ENCODE measurements around the gene BAMBI.

Gene BAMBI

DNA sequence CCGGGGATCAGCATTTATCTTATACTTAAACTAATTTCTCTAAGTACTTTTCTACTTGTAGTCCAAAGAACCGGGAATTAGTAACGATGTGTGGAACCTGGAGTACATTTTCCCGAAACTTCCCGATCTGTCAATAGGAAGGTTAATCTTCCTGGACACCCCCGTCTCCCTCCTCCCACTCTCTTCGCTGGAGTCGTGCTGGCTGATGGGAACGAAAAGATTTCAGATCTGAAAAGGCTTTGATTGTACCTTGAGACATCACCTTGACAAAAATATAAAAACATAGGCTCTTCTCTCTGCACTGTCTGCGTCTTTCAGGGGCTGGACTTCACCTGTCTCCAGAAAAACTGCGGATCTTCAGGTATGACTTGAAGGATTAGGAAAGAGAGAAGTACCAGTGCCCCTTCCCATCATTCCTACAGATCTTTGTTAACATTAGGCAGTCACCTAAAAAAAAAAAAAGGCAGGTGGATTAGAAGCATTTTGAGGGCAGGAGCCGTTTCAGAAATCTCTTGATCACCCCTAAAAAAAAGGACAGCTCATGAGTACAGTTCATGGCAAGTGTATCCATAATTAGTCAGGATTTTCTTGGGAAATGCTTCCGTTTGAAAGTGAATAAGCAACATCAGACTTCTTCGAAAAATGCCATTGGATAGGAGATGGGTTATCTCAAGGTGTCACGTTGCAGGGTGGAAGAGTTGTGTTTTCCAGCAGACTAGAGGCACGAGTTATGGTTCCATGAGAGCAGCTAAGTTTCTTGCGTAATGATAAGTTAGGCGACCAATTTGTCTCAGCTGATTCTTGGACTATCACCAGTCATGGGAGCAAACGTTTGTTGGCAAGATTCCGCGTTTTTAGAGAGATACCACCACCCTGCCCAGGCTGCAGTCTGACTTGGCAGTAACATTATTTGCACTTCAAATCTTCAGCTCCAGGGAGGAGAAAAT, 7.8 kb upstream of the BAMBI start:
- Histone ChIP-seq H3K27me3 (ENCODE audit: insufficient read depth, low read depth, severe bottlenecking) (peaks cover 4% of the 10 kb centered on the region), H3K9me3 (ENCODE audit: severe bottlenecking) (no peaks in the 10 kb centered on the region), H3K36me3 (no peaks in the 10 kb centered on the region), H3K4me3 (ENCODE audit: low read depth, low read length) (peak overlapping the region; percentile 48), H3K27ac (no peak overlapping the region)
- TF ChIP-seq, protein P1, sequence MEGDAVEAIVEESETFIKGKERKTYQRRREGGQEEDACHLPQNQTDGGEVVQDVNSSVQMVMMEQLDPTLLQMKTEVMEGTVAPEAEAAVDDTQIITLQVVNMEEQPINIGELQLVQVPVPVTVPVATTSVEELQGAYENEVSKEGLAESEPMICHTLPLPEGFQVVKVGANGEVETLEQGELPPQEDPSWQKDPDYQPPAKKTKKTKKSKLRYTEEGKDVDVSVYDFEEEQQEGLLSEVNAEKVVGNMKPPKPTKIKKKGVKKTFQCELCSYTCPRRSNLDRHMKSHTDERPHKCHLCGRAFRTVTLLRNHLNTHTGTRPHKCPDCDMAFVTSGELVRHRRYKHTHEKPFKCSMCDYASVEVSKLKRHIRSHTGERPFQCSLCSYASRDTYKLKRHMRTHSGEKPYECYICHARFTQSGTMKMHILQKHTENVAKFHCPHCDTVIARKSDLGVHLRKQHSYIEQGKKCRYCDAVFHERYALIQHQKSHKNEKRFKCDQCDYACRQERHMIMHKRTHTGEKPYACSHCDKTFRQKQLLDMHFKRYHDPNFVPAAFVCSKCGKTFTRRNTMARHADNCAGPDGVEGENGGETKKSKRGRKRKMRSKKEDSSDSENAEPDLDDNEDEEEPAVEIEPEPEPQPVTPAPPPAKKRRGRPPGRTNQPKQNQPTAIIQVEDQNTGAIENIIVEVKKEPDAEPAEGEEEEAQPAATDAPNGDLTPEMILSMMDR (IDR thresholded peaks at IDR 0.05; ENCODE audit: low read depth, low read length): no peak
- DNase-seq: no peak

DNA sequence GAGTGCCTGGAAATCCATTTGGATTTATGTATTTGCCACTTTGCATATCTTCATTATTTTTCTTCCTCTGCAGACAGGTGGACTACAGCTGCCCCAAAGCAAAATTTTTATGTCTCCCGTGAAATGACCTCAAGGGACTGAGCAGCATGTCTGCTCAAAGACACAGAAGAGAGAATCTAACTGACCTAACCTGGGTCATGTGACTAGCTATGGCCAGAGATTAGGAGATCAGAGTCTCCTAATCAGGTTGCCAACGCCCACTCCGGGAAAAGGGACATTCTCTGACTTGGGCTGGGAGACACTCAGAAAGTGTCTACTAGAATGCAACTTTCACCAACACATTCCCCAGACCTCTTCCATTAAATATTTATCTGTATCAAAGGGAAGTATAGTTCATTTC, 2.5 kb upstream of the BAMBI start:
- H3K27me3 ChIP-seq (ENCODE audit: insufficient read depth, low read depth, severe bottlenecking): no peaks in the 10 kb centered on the region
- H3K4me3 ChIP-seq (ENCODE audit: low read depth, low read length): no peak overlapping the region
- TF ChIP-seq, protein P1 (IDR thresholded peaks at IDR 0.05; ENCODE audit: low read depth, low read length): no peak
- peak; percentile 11 for DNase-seq
- H3K9me3 ChIP-seq (ENCODE audit: severe bottlenecking): no peaks in the 10 kb centered on the region
- no peaks in the 10 kb centered on the region for H3K36me3 ChIP-seq
- H3K27ac ChIP-seq: no peak overlapping the region

DNA sequence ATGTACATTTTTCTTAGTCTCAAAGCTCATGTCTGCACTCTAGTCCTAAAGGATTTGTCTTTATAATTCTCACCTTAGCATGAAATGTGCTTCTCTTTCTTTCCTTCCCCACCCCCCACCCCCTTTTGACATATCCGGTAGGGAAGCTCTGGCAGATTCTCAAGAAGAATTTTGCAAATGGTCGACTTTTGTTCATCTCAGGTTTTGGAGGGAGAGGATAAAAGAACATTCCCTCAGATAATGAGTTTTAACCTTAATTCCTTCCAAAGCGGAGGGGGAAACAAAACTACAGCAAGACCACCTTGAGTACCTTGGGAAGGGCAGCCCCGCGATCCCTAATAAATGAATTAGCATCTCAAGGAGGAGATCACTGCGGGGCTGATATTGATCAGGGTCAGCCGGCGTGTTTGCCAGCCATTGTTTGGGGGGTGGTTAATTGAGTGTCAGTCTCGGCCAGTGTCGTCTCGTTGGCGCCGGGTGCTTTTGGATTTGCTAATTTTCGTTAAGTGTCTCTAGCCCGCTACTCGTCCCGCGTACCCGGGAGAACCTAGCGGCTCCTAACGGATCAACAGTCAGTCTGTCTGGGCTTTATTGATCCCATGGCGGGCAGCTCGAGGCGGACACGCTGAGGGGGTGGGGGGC, 874 bp upstream of the BAMBI start:
- H3K9me3 ChIP-seq (ENCODE audit: severe bottlenecking): no peaks in the 10 kb centered on the region
- no peaks in the 10 kb centered on the region for H3K36me3 ChIP-seq
- peak overlapping the region; percentile 59 for H3K4me3 ChIP-seq (ENCODE audit: low read depth, low read length)
- TF ChIP-seq, protein P1 (IDR thresholded peaks at IDR 0.05; ENCODE audit: low read depth, low read length): no peak
- H3K27ac ChIP-seq: peak overlapping the region; percentile 76
- H3K27me3 ChIP-seq (ENCODE audit: insufficient read depth, low read depth, severe bottlenecking): no peaks in the 10 kb centered on the region
- peak; percentile 43 for DNase-seq

DNA sequence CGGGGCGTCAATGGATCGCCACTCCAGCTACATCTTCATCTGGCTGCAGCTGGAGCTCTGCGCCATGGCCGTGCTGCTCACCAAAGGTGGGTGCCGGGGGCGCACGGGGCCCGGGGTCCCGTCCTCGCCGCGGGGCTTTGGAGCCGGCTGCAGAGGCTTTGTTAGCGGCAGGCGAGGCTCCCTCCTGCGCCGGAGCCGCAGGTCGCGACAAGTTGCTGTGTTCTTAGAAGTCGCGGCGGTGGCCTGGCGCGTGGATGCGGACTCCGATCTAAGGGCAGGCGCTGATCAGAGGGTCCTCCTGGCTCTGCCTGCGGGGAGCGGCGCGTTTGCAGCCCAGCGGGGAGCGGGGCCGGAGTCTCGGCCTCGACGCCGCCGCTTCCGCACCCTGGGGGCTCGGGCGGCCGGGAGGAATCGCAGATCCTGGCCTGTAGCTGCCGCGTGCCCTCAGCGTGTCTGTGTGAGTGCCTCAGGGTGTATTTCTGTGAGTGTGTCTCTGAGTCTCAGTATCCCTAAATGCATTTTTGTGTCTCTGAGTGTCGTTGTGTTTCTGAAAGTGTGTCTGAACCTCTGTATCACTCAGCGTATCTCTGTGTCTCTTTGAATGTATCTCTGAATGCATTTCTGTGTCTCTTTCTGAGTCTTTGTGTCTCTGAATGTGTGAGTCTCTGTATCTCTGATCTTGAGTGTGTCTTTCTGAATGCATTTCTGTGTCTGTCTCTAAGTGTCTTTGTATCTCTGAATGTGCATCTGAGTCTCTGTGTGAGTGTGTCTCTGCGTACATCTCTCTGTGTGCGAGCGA, 766 bp downstream of the BAMBI start:
- Histone ChIP-seq H3K36me3 (no peaks in the 10 kb centered on the region), H3K4me3 (ENCODE audit: low read depth, low read length) (peak overlapping the region; percentile 60), H3K27ac (no peak overlapping the region), H3K9me3 (ENCODE audit: severe bottlenecking) (no peaks in the 10 kb centered on the region), H3K27me3 (ENCODE audit: insufficient read depth, low read depth, severe bottlenecking) (no peaks in the 10 kb centered on the region)
- TF ChIP-seq, protein P1 (IDR thresholded peaks at IDR 0.05; ENCODE audit: low read depth, low read length): no peak
- peak; percentile 9 for DNase-seq

DNA sequence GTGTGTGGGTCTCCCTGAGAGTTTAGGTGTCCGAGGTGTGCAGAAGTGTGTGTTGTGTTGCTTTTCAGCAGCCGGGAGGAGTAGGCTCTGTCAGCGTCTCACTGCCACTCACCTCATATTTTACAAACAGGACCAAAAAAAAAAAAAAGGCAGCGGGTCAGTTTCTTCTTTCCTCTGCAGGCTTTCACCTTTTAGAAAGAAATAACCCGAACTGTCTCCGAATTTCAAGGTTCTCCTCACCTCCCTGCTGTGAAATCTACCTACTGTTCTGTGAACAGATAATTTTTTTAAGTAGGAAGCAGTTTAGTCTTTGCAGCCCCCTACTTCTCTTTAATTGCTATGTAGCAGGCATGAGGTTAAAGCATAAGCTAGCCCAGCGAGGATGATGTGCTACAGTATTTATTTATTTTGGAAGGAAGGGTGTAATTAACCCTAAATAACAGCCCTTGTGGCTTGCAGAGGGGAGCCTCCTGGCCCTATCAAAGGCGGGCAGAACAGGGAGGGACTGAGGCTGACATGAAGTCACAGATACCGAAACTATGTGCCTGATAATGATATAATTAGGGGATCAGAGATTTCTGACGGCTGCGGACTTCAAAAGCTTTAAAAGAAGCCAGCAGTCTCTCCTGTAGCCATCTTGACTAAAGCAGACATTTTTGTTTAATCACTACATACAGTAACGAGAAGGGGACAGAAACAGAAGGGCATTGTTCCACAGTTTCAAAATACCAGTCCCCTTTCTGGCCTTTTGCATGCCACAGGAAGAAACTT, 1.6 kb downstream of the BAMBI start:
- TF ChIP-seq, protein P1 (IDR thresholded peaks at IDR 0.05; ENCODE audit: low read depth, low read length): no peak
- no peak overlapping the region for H3K27ac ChIP-seq
- H3K4me3 ChIP-seq (ENCODE audit: low read depth, low read length): peak overlapping the region; percentile 60
- no peak for DNase-seq
- no peaks in the 10 kb centered on the region for H3K27me3 ChIP-seq (ENCODE audit: insufficient read depth, low read depth, severe bottlenecking)
- no peaks in the 10 kb centered on the region for H3K36me3 ChIP-seq
- no peaks in the 10 kb centered on the region for H3K9me3 ChIP-seq (ENCODE audit: severe bottlenecking)
